GM18951 (cell line): Measurements from ENCODE around the gene FCGBP.
A peak's percentile ranks its signal among the peaks of the same experiment; 100 is the strongest.

Experiments used
- POLR2A ChIP-seq: IDR thresholded peaks from 4 replicates; pipeline ENCODE4 v1.6.1; 2011; ENCODE audit warnings: mild to moderate bottlenecking; ENCODE audit not compliant: insufficient read length, insufficient read depth; ENCODE audit errors: extremely low read depth
- in situ Hi-C: fragments of 300-500 bp; cut with MboI; formaldehyde crosslinking; loops from one replicate; pipeline ENCODE4 v1.12.0; 2022; ENCODE audit warnings: low sequenced_read_pairs, mixed read lengths, inconsistent platforms; ENCODE audit not compliant: unreplicated experiment

The FCGBP gene

DNA sequence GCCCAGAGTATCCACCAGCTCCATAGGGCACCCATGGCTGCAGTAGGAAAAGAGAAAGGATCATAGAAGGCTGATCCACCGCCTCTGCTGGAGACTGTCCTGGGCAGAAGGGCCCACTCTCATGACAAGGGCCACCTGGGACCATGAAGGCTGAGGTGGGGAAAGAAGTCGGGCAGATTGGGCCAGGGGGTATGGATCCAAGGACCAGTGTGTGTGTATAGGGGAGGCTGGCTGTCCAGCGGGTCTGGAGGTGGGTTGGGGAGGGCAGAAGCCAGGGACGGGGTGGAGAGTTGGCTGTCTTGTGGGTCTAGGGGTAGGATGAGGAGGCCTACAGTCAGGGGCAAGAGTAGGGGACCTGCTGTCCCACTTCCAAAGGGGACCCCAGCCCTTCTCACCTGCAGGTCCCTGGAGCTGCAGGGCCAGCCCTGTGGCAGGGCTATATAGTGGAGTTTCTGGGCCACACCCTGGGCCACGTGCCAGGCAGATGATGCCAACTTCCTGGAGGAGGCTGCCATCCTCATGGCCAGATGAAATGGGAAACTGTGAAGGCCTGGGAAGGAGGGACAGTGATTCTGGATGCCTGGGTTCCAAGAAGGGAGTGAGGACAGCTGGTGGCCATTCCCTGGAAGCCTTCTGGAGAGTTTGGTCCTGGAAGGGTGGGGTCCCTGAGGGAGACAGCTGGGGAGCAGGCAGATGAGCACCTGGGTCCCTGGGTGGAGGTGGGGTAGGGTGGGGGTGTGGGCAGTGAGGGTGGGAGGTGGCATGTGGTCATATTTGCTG lies at the start of gene FCGBP:
Gene FCGBP (minus strand): TSS at position 51 of the 780 bp plus-strand sequence.
- in situ Hi-C loops: no loop called here
- no peak for TF ChIP-seq POLR2A

DNA sequence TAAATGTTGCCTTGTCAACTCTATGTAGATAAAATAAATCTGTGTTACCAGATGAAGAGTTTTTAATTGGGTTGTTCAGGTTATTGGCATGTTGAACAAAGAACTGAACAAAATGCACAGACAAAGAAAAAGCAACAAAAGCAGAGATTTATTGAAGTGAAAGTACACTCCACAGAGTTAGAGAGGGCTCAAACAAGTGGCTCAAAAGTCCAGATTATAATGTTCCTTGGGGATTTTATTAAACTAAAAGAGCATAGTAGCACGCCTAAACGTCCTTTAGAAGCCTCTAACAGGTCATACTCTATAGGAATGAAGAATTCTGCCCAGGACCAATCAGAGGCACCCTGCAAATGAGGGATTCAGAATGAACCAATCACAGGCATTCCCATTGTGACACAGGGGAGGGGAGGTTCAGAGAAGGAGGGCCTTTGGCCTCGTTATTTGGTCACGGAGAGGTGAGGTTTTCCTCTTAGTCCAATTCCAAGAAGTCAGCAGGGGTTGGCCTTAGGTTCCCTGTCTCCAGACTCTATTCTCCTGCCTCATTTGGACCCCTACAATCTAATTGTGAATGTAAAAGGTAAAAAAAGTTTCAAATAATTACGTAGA lies 49.4 kb upstream of the FCGBP start:
- TF ChIP-seq POLR2A: no peak

DNA sequence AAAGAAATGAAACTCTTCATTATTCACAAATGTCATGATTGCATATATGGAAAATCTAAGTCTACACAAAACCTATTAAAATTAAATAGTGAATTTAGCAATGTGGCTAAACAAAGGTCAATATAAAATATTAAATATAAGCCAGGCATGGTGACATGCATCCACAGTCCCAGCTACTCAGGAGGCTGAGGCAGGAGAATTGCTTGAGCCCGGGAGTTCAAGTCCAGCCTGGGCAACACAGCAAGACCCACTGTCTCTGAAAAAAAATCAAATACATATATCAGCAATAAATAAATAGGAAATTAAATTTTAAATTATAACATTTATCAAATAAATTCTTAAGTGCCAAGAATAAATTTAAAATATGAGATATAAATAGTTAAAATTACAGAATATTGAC lies 48.4 kb upstream of the FCGBP start:
- TF ChIP-seq POLR2A: no peak
- in situ Hi-C loops: no loop called here

More for the DNA sequence above, 49.4 kb upstream of the FCGBP start:
- in situ Hi-C loops: no loop called here

DNA sequence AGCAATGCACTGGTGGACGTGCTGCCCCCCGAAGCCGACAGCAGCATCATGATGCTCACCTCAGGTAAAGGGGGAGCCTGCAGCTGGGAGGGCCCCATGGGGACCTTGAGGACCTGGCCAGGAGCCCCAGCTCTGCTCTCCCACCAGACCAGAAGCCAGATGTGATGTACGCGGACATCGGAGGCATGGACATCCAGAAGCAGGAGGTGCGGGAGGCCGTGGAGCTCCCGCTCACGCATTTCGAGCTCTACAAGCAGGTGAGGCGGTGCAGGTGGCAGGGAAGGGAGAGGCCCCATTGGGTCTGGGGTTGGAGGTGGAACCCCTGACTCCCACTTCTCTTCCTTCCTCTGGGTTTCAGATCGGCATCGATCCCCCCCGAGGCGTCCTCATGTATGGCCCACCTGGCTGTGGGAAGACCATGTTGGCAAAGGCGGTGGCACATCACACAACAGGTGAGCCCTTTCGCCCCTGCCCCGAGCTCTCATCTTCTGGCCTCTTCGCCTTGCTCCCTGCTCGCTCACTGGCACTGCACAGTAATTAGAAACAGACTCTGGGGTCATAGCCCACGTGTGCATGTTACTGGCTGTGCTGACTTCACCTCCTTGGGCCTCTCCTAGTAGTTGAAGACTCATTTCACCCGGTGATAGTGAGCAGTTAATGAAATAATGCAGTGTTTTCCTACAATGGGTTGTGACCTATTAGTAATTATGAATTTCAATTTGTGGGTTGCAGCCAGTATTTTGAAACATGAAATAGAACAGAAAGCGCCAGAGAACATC lies 40.1 kb upstream of the FCGBP start:
- in situ Hi-C loops: no loop called here
- TF ChIP-seq POLR2A: no peak

DNA sequence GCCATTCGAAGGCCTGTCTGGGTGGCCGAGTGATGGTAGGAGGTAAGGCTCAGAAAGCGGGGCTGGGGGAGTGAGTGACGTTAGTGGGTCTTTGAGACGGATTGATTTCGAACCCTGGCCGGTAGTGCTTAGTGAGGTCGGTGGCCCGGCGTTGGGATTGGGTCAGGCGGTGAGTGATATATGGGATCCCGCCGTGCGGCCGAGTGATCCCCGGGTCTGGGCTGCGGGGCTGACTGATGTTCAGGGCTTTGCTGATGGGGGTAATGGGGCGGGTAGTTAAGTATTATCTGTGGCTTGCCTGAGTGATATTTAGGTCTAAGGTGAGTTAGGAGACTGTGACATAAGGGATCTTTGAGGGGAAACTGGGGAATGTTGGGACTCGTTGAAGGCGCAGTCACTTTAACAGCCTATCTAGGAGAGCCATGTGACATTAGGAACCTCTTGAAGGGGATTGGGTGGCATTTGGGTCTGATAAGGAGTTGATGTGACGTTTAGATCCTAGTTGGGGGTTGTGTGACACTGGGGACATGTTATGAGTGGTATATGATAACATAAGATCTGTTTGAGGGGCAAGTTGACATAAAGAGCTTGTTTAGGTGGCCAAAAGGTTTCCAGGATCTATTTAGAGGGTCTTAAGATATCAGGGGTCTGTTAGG lies 37.1 kb upstream of the FCGBP start:
- TF ChIP-seq POLR2A: no peak
- in situ Hi-C loops: no loop called here

DNA sequence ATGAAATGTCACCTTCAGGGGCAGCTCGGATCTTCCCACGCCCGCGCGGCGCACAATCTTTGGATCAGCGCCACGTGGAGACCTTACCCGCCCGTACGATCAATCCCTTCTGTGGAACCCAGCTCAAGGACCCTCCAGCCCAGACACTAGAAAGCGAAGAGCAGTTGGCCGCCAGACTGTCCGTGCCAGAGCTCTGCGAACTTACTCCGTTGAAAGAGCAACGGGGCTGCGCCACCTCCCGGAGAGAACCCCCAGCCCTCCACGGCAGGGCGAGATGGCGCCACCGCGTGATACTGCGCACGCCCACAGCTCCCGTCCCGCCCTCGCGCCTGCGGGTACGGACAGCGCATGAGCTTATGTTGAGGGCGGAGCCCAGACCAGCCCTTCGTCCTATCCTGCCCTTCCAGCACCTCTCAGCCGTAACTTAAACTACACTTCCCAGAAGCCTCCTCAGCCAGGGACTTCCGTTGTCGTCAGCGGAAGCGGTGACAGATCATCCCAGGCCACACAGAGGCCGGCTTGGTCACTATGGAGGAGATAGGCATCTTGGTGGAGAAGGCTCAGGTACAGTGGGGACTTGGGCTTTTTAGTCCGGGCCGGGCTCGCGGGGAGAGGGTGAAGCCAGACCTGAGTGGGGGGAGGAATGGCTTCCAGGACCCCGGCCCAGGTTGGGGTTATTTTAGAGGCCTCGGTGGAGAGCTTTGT lies 36.4 kb upstream of the FCGBP start, which contains the start of gene PSMC4:
Gene PSMC4 (plus strand): TSS at position 491 of the 705 bp plus-strand sequence. CDS start 38 bp downstream, at position 529.
- in situ Hi-C loops: no loop called here
- TF ChIP-seq POLR2A: peak; percentile 75

DNA sequence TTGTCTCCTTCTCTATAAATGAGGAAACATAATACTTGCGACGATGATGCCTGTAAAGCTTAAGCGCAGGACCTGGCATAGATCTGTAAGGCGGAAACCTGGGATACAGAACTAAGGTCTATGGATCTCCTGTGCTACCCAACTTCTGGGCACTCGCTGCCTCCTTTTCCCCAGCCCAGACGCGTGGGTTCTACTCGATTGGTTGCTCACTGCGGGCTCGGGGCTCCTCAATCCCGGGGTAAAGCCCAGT lies 35.9 kb upstream of the FCGBP start:
- in situ Hi-C loops: no loop called here
- TF ChIP-seq POLR2A: no peak

DNA sequence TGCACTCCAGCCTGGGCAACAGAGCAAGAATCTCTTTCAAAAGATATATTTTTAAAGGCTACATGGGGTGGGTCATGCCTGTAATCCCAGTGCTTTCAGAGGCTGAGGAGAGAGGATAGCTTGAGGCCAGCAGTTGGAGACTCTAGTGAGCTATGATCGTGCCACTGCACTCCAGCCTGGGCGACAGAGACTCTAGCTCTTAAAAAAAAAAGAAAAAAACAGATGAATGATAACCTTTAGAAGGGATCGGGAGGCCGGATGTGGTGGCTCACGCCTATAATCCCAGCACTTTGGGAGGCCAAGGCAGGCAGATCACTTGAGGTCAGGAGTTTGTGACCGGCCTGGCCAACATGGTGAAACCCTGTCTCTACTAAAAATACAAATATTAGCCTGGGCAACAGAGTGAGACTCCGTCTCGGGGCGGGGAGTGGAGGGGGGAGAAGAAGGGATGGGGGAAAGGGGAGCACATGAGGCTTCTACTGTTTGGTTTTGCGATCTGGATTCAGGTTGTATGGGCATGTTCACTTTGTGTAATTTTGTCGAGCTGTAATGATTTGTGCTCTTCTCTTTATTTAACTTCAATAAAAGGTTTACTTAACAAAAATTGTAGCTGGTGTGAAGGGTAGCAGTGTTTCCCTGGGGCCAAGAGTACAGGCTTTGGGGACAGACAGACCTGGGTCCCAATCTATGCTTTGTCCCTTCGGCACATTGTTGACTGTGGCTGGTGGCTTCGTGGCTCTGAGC lies 35.4 kb upstream of the FCGBP start:
- no peak for TF ChIP-seq POLR2A
- in situ Hi-C loops: no loop called here

DNA sequence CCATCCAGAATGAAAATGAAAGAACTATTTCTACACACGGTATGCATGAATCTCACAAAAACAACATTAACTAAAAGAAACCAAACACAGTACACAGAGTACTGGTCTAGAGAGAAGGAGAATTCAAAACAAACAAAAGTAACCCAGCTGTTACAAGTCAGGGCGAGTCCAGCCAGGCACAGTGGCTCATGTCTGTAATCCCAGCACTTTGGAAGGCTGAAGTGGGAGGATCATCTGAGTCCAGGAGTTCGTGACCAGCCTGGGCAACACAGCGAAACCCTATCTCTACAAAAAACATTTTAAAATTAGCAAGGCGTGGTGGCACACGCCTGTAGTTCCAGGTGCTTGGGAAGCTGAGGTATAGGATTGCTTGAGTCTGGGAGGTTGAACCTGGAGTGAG lies 34.8 kb upstream of the FCGBP start:
- TF ChIP-seq POLR2A: no peak
- in situ Hi-C loops: no loop called here

DNA sequence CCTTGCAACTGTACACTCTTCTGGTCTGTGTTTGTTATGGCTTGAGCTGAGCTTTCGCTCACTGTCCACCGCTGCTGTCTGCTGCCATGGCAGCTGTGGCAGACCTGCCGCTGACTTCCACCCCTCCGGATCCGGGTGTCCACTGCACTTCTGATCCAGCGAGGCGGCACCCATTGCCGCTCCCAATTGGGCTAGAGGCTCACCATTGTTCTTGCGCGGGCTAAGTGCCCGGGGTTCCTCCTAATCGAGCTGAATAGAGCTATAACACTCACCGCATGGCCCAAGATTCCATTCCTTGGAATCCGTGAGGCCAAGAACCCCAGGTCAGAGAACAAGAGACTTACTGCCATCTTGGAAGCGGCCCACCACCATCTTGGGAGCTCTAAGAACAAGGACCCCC lies 34.4 kb upstream of the FCGBP start:
- no peak for TF ChIP-seq POLR2A
- in situ Hi-C loops: no loop called here

DNA sequence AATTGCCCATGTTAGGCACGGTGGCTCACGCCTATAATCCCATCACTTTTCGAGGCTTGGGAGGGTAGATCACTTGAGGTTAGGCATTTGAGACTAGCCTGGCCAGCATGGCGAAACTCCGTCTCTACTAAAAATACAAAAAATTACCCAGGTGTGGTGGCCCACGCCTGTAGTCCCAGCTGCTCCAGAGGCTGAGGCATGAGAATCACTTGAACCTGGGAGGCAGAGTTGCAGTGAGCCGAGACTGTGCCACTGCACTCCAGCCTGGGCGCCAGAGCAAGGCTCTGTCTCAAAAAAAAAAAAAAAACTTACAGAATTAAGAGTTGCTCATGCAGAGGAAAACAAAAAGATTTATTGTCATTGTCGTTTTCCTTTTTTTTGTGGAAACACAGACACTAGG lies 33.1 kb upstream of the FCGBP start:
- in situ Hi-C loops: no loop called here
- TF ChIP-seq POLR2A: no peak

DNA sequence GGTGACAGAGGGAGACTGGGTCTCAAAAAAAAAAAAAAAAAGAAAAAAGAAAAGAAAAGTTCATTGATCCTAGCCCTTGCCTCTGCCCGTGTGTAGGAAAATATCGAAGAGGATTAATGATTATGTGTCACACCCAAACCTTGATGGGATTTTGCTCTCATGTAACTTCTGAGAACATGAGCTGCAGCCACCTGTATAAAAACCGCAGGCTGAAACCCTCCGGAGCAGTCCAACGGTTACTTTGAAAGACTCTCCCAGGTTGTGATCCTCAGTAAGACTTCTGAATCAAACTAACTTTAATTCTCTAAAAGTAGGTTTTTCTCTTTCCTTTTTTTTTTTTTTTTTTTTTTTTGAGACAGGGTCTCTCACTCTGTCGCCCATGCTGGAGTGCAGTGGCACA lies 32.2 kb upstream of the FCGBP start:
- in situ Hi-C loops: no loop called here
- TF ChIP-seq POLR2A: no peak
